ENCODE results near the gene INPP5F.

Gene INPP5F

DNA sequence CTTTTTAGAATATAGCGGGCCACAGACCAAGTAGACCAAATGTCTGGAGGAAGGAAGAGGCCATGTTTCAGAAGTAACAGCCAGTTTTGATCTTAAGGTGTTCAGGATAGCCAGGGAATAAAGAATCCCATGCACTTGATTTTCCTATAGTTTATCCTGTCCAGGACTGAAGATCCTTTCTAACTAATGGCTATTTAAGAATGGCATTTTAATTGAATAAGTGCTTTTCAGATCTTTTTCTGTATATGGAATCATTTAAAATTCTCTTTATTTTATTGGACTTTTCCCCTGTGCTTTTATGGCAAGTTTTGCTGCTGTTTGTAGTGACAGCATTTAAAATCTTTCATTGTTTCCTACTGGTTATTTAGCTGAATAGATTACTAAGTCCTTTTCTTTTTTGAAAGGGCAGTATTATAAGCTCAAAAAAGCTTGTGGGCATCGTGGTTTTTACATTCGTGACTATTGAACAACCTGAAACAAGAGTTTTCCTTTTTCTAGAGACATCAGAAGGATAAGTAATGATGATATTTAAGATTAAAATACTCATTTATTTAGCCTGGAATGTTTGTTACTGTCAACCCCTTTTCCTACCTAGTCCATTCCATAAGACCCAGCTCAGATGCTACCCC, 2.4 kb downstream of the INPP5F start:
- no peak overlapping the region for H2BK12ac ChIP-seq (ENCODE audit: low read length)
- H2AK5ac ChIP-seq (ENCODE audit: low read depth, low read length): no peak overlapping the region
- no peak overlapping the region for H3K18ac ChIP-seq (ENCODE audit: low read length)
- no peak overlapping the region for H2AFZ ChIP-seq (ENCODE audit: low read length)
- no peak overlapping the region for H2BK15ac ChIP-seq (ENCODE audit: low read length)
- H3K27me3 ChIP-seq (ENCODE audit: control insufficient read depth in 3 of 3, insufficient read depth in 3 of 3, low read depth in 1 of 3, low read length in 3 of 3): no peaks in the 10 kb centered on the region
- H3K9me3 ChIP-seq (replicated peaks in 1 of 2; ENCODE audit: control insufficient read depth in 2 of 2, insufficient read depth in 1 of 2, low read depth in 1 of 2, low read length in 2 of 2): peaks cover 0 to 2% of the 10 kb centered on the region in 2 donors
- no peak overlapping the region for H3K14ac ChIP-seq (ENCODE audit: low read length)
- no peak overlapping the region for H2BK120ac ChIP-seq (ENCODE audit: low read depth, low read length)
- H3K4me3 ChIP-seq (ENCODE audit: low read length in 2 of 2): no peak overlapping the region
- H3K4me2 ChIP-seq (ENCODE audit: insufficient read depth, low read length, poor library complexity, severe bottlenecking): no peak overlapping the region
- H3K79me1 ChIP-seq (ENCODE audit: low read depth, low read length): no peaks in the 10 kb centered on the region
- H3K4ac ChIP-seq (ENCODE audit: low read length): no peak overlapping the region
- no peak overlapping the region for H3K23ac ChIP-seq (ENCODE audit: low read depth, low read length, poor library complexity)
- H3K4me1 ChIP-seq (ENCODE audit: control insufficient read depth in 2 of 2, insufficient read depth in 1 of 2, low read depth in 1 of 2, low read length in 2 of 2): peaks cover 14 to 16% of the 10 kb centered on the region in 2 donors
- H2BK5ac ChIP-seq (ENCODE audit: low read length): no peak overlapping the region
- peaks cover 0 to 14% of the 10 kb centered on the region in 2 donors for H3K36me3 ChIP-seq (replicated peaks in 1 of 2; ENCODE audit: control insufficient read depth in 2 of 2, insufficient read depth in 2 of 2, low read length in 2 of 2)
- no peak overlapping the region for H3K9ac ChIP-seq (ENCODE audit: low read depth, low read length, poor library complexity)
- no peak for DNase-seq (ENCODE audit: low spot score)
- H4K91ac ChIP-seq (ENCODE audit: low read depth, low read length, poor library complexity): no peak overlapping the region
- H3K27ac ChIP-seq (replicated peaks; ENCODE audit: low read length): no peak overlapping the region
- no CpG with 5 or more reads among the region's 3 CpGs for WGBS, 2 donors (ENCODE audit: extremely low coverage in 2 of 2, insufficient read length in 2 of 2, insufficient replicate concordance in 1 of 2)
- H4K8ac ChIP-seq (ENCODE audit: low read depth, low read length): no peak overlapping the region

DNA sequence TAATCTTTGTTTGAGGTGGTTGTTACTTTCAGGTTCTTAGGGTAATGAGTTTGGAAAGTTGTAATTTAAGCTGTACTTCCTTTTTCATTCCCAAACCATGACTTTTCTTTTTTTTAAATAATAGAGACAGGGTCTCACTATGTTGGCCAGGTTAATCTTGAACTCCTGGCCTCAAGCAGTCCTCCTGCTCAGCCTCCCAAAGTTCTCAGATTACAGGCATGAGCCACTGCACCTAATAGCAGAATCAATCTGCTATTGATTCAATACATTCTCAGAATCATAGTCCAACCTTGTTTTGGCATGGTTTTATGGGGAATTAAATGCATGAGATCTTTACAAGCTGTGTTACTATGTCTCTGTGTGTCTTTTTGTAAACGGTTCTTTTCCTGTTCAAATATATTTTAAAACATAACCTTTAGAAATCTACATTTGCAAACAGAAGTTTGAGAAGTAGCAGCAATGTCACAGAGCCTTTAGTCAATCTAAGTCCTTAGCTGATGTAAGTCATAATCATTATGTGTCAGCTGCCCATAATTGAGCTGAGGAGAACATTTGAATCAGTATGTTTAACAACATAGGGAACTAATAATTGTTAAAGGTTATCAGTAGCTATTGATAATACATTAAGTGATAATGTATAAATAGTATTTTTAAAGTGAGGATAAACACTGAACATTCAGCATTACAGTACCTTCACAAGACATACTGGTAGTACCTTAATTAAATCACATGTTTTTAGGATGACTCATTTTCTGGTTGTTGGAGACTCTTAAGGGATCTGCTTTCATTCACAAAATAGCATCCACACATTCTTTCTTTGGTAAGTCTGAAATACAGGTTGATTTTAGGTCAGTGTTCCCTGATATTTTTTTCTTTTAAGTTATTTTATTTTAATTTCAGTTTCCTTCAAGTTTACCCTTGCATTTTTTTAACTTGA, 8.8 kb downstream of the INPP5F start:
- H3K4ac ChIP-seq (ENCODE audit: low read length): no peak overlapping the region
- no peaks in the 10 kb centered on the region for H3K79me1 ChIP-seq (ENCODE audit: low read depth, low read length)
- H3K18ac ChIP-seq (ENCODE audit: low read length): no peak overlapping the region
- peaks cover 2 to 17% of the 10 kb centered on the region in 2 donors for H3K4me1 ChIP-seq (ENCODE audit: control insufficient read depth in 2 of 2, insufficient read depth in 1 of 2, low read depth in 1 of 2, low read length in 2 of 2)
- H2AFZ ChIP-seq (ENCODE audit: low read length): no peak overlapping the region
- no peak overlapping the region for H3K4me3 ChIP-seq (ENCODE audit: low read length in 2 of 2)
- no peak overlapping the region for H3K9ac ChIP-seq (ENCODE audit: low read depth, low read length, poor library complexity)
- H4K91ac ChIP-seq (ENCODE audit: low read depth, low read length, poor library complexity): no peak overlapping the region
- no peaks in the 10 kb centered on the region for H3K27me3 ChIP-seq (ENCODE audit: control insufficient read depth in 3 of 3, insufficient read depth in 3 of 3, low read depth in 1 of 3, low read length in 3 of 3)
- no peak overlapping the region for H2AK5ac ChIP-seq (ENCODE audit: low read depth, low read length)
- H3K36me3 ChIP-seq (replicated peaks in 1 of 2; ENCODE audit: control insufficient read depth in 2 of 2, insufficient read depth in 2 of 2, low read length in 2 of 2): peaks cover 0 to 14% of the 10 kb centered on the region in 2 donors
- H3K27ac ChIP-seq (replicated peaks; ENCODE audit: low read length): no peak overlapping the region
- H4K8ac ChIP-seq (ENCODE audit: low read depth, low read length): no peak overlapping the region
- no peak overlapping the region for H3K23ac ChIP-seq (ENCODE audit: low read depth, low read length, poor library complexity)
- H2BK12ac ChIP-seq (ENCODE audit: low read length): no peak overlapping the region
- H3K4me2 ChIP-seq (ENCODE audit: insufficient read depth, low read length, poor library complexity, severe bottlenecking): no peak overlapping the region
- no peak overlapping the region for H2BK5ac ChIP-seq (ENCODE audit: low read length)
- no peak overlapping the region for H2BK15ac ChIP-seq (ENCODE audit: low read length)
- H2BK120ac ChIP-seq (ENCODE audit: low read depth, low read length): no peak overlapping the region
- WGBS, 2 donors (ENCODE audit: extremely low coverage in 2 of 2, insufficient read length in 2 of 2, insufficient replicate concordance in 1 of 2): no CpG with 5 or more reads among the region's 1 CpG
- no peaks in the 10 kb centered on the region for H3K9me3 ChIP-seq (replicated peaks in 1 of 2; ENCODE audit: control insufficient read depth in 2 of 2, insufficient read depth in 1 of 2, low read depth in 1 of 2, low read length in 2 of 2)
- no peak for DNase-seq (ENCODE audit: low spot score)
- H3K14ac ChIP-seq (ENCODE audit: low read length): no peak overlapping the region

DNA sequence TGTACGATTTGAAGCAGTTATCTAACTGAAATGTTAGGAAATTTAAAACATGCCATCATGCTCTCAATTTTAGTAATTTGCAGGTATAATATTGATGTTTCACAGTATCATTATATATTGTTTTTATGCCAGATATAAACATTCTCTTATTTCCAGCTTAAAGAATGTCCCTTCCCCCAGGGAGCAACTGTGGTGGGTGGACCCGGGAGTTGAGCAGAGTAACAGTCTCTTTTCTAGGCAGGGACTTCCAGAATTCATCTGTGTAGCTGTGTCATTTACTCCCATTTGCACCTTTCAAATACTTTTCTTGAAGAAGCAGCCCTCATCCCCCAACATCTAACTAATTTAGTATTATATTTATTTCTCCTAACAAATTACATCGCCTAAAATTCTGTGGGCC, 9.6 kb downstream of the INPP5F start:
- Histone ChIP-seq H3K14ac (ENCODE audit: low read length) (no peak overlapping the region), H3K9ac (ENCODE audit: low read depth, low read length, poor library complexity) (no peak overlapping the region), H2AK5ac (ENCODE audit: low read depth, low read length) (no peak overlapping the region), H3K4me1 (ENCODE audit: control insufficient read depth in 2 of 2, insufficient read depth in 1 of 2, low read depth in 1 of 2, low read length in 2 of 2) (peaks cover 2 to 17% of the 10 kb centered on the region in 2 donors), H4K8ac (ENCODE audit: low read depth, low read length) (no peak overlapping the region), H3K4me2 (ENCODE audit: insufficient read depth, low read length, poor library complexity, severe bottlenecking) (no peak overlapping the region), H2BK12ac (ENCODE audit: low read length) (no peak overlapping the region), H2AFZ (ENCODE audit: low read length) (no peak overlapping the region), H3K4me3 (ENCODE audit: low read length in 2 of 2) (no peak overlapping the region), H4K91ac (ENCODE audit: low read depth, low read length, poor library complexity) (no peak overlapping the region), H2BK5ac (ENCODE audit: low read length) (no peak overlapping the region), H3K27ac (replicated peaks; ENCODE audit: low read length) (no peak overlapping the region), H3K9me3 (replicated peaks in 1 of 2; ENCODE audit: control insufficient read depth in 2 of 2, insufficient read depth in 1 of 2, low read depth in 1 of 2, low read length in 2 of 2) (no peaks in the 10 kb centered on the region), H2BK120ac (ENCODE audit: low read depth, low read length) (no peak overlapping the region), H3K36me3 (replicated peaks in 1 of 2; ENCODE audit: control insufficient read depth in 2 of 2, insufficient read depth in 2 of 2, low read length in 2 of 2) (peaks cover 0 to 10% of the 10 kb centered on the region in 2 donors), H2BK15ac (ENCODE audit: low read length) (no peak overlapping the region), H3K23ac (ENCODE audit: low read depth, low read length, poor library complexity) (no peak overlapping the region), H3K27me3 (ENCODE audit: control insufficient read depth in 3 of 3, insufficient read depth in 3 of 3, low read depth in 1 of 3, low read length in 3 of 3) (no peaks in the 10 kb centered on the region), H3K4ac (ENCODE audit: low read length) (no peak overlapping the region), H3K79me1 (ENCODE audit: low read depth, low read length) (no peaks in the 10 kb centered on the region), H3K18ac (ENCODE audit: low read length) (no peak overlapping the region)
- 100% methylated on average over 1 of the region's 3 CpGs; no CpG with 5 or more reads in 1 of the 2 donors for WGBS, 2 donors (ENCODE audit: extremely low coverage in 2 of 2, insufficient read length in 2 of 2, insufficient replicate concordance in 1 of 2)
- DNase-seq (ENCODE audit: low spot score): no peak

DNA sequence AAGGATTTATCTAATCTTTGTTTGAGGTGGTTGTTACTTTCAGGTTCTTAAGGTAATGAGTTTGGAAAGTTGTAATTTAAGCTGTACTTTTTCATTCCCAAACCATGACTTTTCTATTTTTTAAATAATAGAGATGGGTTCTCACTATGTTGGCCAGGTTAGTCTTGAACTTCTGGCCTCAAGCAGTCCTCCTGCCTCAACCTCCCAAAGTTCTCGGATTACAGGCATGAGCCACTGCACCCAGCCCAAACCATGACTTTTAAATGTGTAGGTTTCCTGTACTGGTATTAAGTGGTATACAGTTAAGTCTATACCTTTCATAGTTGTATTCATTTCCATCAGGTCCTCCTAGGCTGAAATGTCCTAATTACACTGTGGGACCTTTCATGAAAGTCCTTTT, 10.4 kb downstream of the INPP5F start:
- H3K4me3 ChIP-seq (ENCODE audit: low read length in 2 of 2): no peak overlapping the region
- H4K8ac ChIP-seq (ENCODE audit: low read depth, low read length): no peak overlapping the region
- H3K9me3 ChIP-seq (replicated peaks in 1 of 2; ENCODE audit: control insufficient read depth in 2 of 2, insufficient read depth in 1 of 2, low read depth in 1 of 2, low read length in 2 of 2): no peaks in the 10 kb centered on the region
- no peak overlapping the region for H3K4me2 ChIP-seq (ENCODE audit: insufficient read depth, low read length, poor library complexity, severe bottlenecking)
- DNase-seq (ENCODE audit: low spot score): no peak
- H3K27me3 ChIP-seq (ENCODE audit: control insufficient read depth in 3 of 3, insufficient read depth in 3 of 3, low read depth in 1 of 3, low read length in 3 of 3): no peaks in the 10 kb centered on the region
- no peak overlapping the region for H2AK5ac ChIP-seq (ENCODE audit: low read depth, low read length)
- H3K79me1 ChIP-seq (ENCODE audit: low read depth, low read length): no peaks in the 10 kb centered on the region
- WGBS, 2 donors (ENCODE audit: extremely low coverage in 2 of 2, insufficient read length in 2 of 2, insufficient replicate concordance in 1 of 2): no CpG with 5 or more reads among the region's 1 CpG
- peaks cover 0 to 8% of the 10 kb centered on the region in 2 donors for H3K36me3 ChIP-seq (replicated peaks in 1 of 2; ENCODE audit: control insufficient read depth in 2 of 2, insufficient read depth in 2 of 2, low read length in 2 of 2)
- no peak overlapping the region for H2BK12ac ChIP-seq (ENCODE audit: low read length)
- H4K91ac ChIP-seq (ENCODE audit: low read depth, low read length, poor library complexity): no peak overlapping the region
- H3K18ac ChIP-seq (ENCODE audit: low read length): no peak overlapping the region
- no peak overlapping the region for H3K27ac ChIP-seq (replicated peaks; ENCODE audit: low read length)
- no peak overlapping the region for H2BK5ac ChIP-seq (ENCODE audit: low read length)
- H3K23ac ChIP-seq (ENCODE audit: low read depth, low read length, poor library complexity): no peak overlapping the region
- peaks cover 2 to 17% of the 10 kb centered on the region in 2 donors for H3K4me1 ChIP-seq (ENCODE audit: control insufficient read depth in 2 of 2, insufficient read depth in 1 of 2, low read depth in 1 of 2, low read length in 2 of 2)
- no peak overlapping the region for H3K9ac ChIP-seq (ENCODE audit: low read depth, low read length, poor library complexity)
- H3K4ac ChIP-seq (ENCODE audit: low read length): no peak overlapping the region
- H3K14ac ChIP-seq (ENCODE audit: low read length): no peak overlapping the region
- H2BK15ac ChIP-seq (ENCODE audit: low read length): no peak overlapping the region
- H2BK120ac ChIP-seq (ENCODE audit: low read depth, low read length): no peak overlapping the region
- no peak overlapping the region for H2AFZ ChIP-seq (ENCODE audit: low read length)
